GM12878 (cell line): Measurements from ENCODE around the gene CEP135. TPM values are rescaled to one million over a fixed set of nuclear protein-coding genes. Genes with fewer than 3 reads are reported as not detected.

Source experiments
- ATAC-seq: fragments of 200-7000 bp; cut with Tn5 transposase; 3 replicates; pipeline ENCODE4 v1.9.1; 2020; ENCODE audit warnings: mild to moderate bottlenecking, moderate library complexity
- BruUV-seq: library from RNA; stranded (reverse); fragments of 400-500 nt; replicated peaks from 2 replicates; lab custom pipeline; 2021; lab: Mats Ljungman, UMichigan
- CTCF ChIA-PET: fragments of 300-600 bp; sonication (Branson Sonifier 250); formaldehyde crosslinking; extraction: SDS; loops from one replicate; lab custom pipeline; 2021; ENCODE audit warnings: inconsistent platforms; lab: Yijun Ruan, JAX
- POLR2A ChIA-PET: fragments of 350-600 bp; formaldehyde crosslinking; extraction: SDS; loops from one replicate; lab custom pipeline; 2021; ENCODE audit warnings: inconsistent platforms; lab: Charles Lee
- RAD21 ChIA-PET: fragments of 300-600 bp; sonication (Branson Sonifier 250); formaldehyde crosslinking; loops from one replicate; lab custom pipeline; 2023; ENCODE audit warnings: antibody characterized with exemption; ENCODE audit not compliant: unreplicated experiment; lab: Charles Lee
- SMC1A ChIA-PET: fragments of 300-600 bp; sonication (Branson Sonifier 250); formaldehyde crosslinking; loops from one replicate; lab custom pipeline; 2023; ENCODE audit not compliant: unreplicated experiment, uncharacterized antibody; lab: Charles Lee
- DNase-seq: peaks from one replicate; pipeline ENCODE4 v3.0.0-alpha.2; 2011; ENCODE audit warnings: low read depth, low spot score
- FAIRE-seq: peaks from 3 replicates; lab custom pipeline; 2011; peaks lifted over from hg19 to GRCh38; lab: Jason Lieb, UNC
- H2AFZ ChIP-seq: 2 replicates; pipeline ENCODE4 v1.6.0; 2011; ENCODE audit warnings: low read depth, low read length, control low read depth; ENCODE audit not compliant: control insufficient read depth
- H3K27ac ChIP-seq: 2 replicates; pipeline ENCODE4 v1.5.1; 2011; ENCODE audit warnings: control low read depth; ENCODE audit not compliant: control insufficient read depth, insufficient read depth
- H3K27me3 ChIP-seq, 2 experiments: replicated peaks in 1 of 2; 2 replicates each; pipeline versions ENCODE4 v1.6.0 to v1.6.1; 2011; ENCODE audit warnings: low read length in 1 of 2; ENCODE audit not compliant: control insufficient read depth in 2 of 2, insufficient read depth in 2 of 2
- H3K36me3 ChIP-seq, 2 experiments: 2 replicates each; pipeline ENCODE4 v1.5.1; 2011; ENCODE audit warnings: low read length in 1 of 2; ENCODE audit not compliant: control insufficient read depth in 2 of 2, insufficient read depth in 2 of 2
- H3K4me1 ChIP-seq: 2 replicates; pipeline ENCODE4 v1.6.1; 2011; ENCODE audit warnings: mild to moderate bottlenecking, low read length, moderate library complexity, mixed read lengths; ENCODE audit not compliant: control insufficient read depth, insufficient read depth
- H3K4me2 ChIP-seq: 2 replicates; pipeline ENCODE4 v1.6.0; 2011; ENCODE audit warnings: control low read depth; ENCODE audit not compliant: control insufficient read depth, insufficient read depth
- H3K4me3 ChIP-seq: fragments of 200-600 bp; sonication (generic); 2 replicates; pipeline ENCODE4 v1.5.1; 2016
- H3K79me2 ChIP-seq: 2 replicates; pipeline ENCODE4 v1.6.0; 2011; ENCODE audit warnings: low read length; ENCODE audit not compliant: control insufficient read depth, insufficient read depth
- H3K9ac ChIP-seq: 2 replicates; pipeline ENCODE4 v1.8.0; 2011; ENCODE audit warnings: low read length, control low read depth, mixed read lengths; ENCODE audit not compliant: control insufficient read depth, insufficient read depth
- H3K9me3 ChIP-seq: replicated peaks from 3 replicates; pipeline ENCODE4 v1.5.1; 2011; ENCODE audit warnings: mild to moderate bottlenecking, low read length; ENCODE audit not compliant: control insufficient read depth, insufficient read depth
- H4K20me1 ChIP-seq: 2 replicates; pipeline ENCODE4 v1.6.0; 2011; ENCODE audit not compliant: control insufficient read depth, insufficient read depth
- BMI1 ChIP-seq: fragments of 450-650 bp; IDR thresholded peaks from 2 replicates; pipeline ENCODE4 v1.6.1; 2016; ENCODE audit warnings: mild to moderate bottlenecking, moderate library complexity, borderline replicate concordance
- KAT2A ChIP-seq: conservative IDR thresholded peaks from 2 replicates; pipeline ENCODE4 v1.6.1; 2011; ENCODE audit warnings: low read depth, low read length; ENCODE audit not compliant: control insufficient read depth
- NRF1 ChIP-seq: conservative IDR thresholded peaks from 2 replicates; pipeline ENCODE4 v1.6.1; 2011; ENCODE audit warnings: mild to moderate bottlenecking, low read depth, low read length, improper control_type of control experiment
- RELA ChIP-seq: fragments of 450-650 bp; IDR thresholded peaks from 2 replicates; pipeline ENCODE4 v1.8.0; 2014; ENCODE audit warnings: borderline replicate concordance; ENCODE audit not compliant: partially characterized antibody
- RUNX3 ChIP-seq: IDR thresholded peaks from 2 replicates; pipeline ENCODE4 v1.6.1; 2012; ENCODE audit warnings: low read length, inconsistent platforms
- STAT1 ChIP-seq: fragments of 450-650 bp; conservative IDR thresholded peaks from 2 replicates; pipeline ENCODE4 v1.6.1; 2014; ENCODE audit warnings: antibody characterized with exemption, mild to moderate bottlenecking
- TAF1 ChIP-seq: IDR thresholded peaks from 2 replicates; pipeline ENCODE4 v1.6.1; 2011; ENCODE audit warnings: mild to moderate bottlenecking, low read depth, low read length, borderline replicate concordance
- ZSCAN29 ChIP-seq: fragments of 450-650 bp; IDR thresholded peaks from 2 replicates; pipeline ENCODE4 v1.6.1; 2017; ENCODE audit warnings: mild to moderate bottlenecking, moderate library complexity
- WGBS: methylation state at CpG from one replicate; pipeline ENCODE4 v1.1.6; 2016; ENCODE audit warnings: low lambda C conversion rate; ENCODE audit not compliant: insufficient replicate concordance, insufficient coverage; ENCODE audit errors: missing lambda C conversion rate; 5-methylcytosine and 5-hydroxymethylcytosine counted together
- in situ Hi-C: fragments of 300-500 bp; cut with MboI; formaldehyde crosslinking; loops from 9 replicates; pipeline ENCODE4 v1.14.3; 2018; ENCODE audit warnings: mixed read lengths
- intact Hi-C: fragments of 100-400 bp; cut with micrococcal nuclease; formaldehyde crosslinking; loops from one replicate; pipeline ENCODE4 v1.14.2; 2022; ENCODE audit not compliant: unreplicated experiment
- polyA plus RNA-seq, 11 experiments: library from polyadenylated mRNA; depleted of rRNA in 4 of 11; unstranded in 6 of 11; stranded (reverse) in 5 of 11; fragments of >200 nt; fragmentation: Nextera tagmentation in 4 of 11; fragmentation: Illumina TruSeq in 1 of 11; extraction: Ambion mirVana in 4 of 11; extraction: Trizol in 1 of 11; gene quantifications; 1 replicate in 1 of 11; 2 replicates in 10 of 11; pipeline versions ENCODE4 v1.2.1 to v1.2.3, GENCODE V29; 2011 to 2016; ENCODE audit warnings: inconsistent platforms in 2 of 11, missing spikeins in 2 of 11, low read depth in 1 of 11
- total RNA-seq, 4 experiments: library from RNA; depleted of rRNA in 3 of 4; stranded (reverse); fragments of >200 nt in 3 of 4; fragmentation: Illumina TruSeq in 1 of 4; extraction: Trizol in 1 of 4; gene quantifications; 2 replicates each; pipeline versions ENCODE4 v1.2.1 to v1.2.3, GENCODE V29; 2013 to 2021

CEP135 gene
- total and polyA plus RNA-seq, 10 of the 15 experiments (the other 5 are each of a cell fraction or from before 2014, with no cell fraction given) = 2.9 to 13.6 (median 10.1) TPM

GRCh38 chr4:56050625-56051024, 101.9 kb downstream of the CEP135 start:
- FAIRE-seq = no peak
- ChIA-PET CTCF (interaction anchor here (0.6 to 4.8 kb wide), 4 partner anchors 56 to 486 kb away, joined by 3 to 18 read pairs (median 3); partner anchors contain the start of gene CEP135), SMC1A (interaction anchor here (1.1 to 2.8 kb wide), 4 partner anchors 21 to 102 kb away, joined by 3 to 18 read pairs (median 4); partner anchors contain the start of gene CEP135), POLR2A (no interaction called here), RAD21 (interaction anchor here (4.4 kb wide), 1 partner anchor 102 kb away, joined by 28 read pairs; the partner anchor contains the start of gene CEP135)
- no peak overlapping the region for H3K4me2 ChIP-seq
- H3K36me3 ChIP-seq = no peaks in the 10 kb centered on the region
- no peak overlapping the region for H3K4me3 ChIP-seq
- TF ChIP-seq KAT2A = no peak
- in situ Hi-C loops = no loop called here
- no peak for DNase-seq
- H3K79me2 ChIP-seq = no peaks in the 10 kb centered on the region
- no peaks in the 10 kb centered on the region for H3K9me3 ChIP-seq
- no peaks in the 10 kb centered on the region for H4K20me1 ChIP-seq
- peaks cover 0 to 8% of the 10 kb centered on the region in 2 experiments; a peak in 2 of 4 replicates for H3K27me3 ChIP-seq
- no peak overlapping the region for H2AFZ ChIP-seq
- no peak overlapping the region for H3K27ac ChIP-seq
- 75% methylated on average over 2 of the region's 2 CpGs for WGBS
- no TSS peak for BruUV-seq
- ATAC-seq = no peak
- H3K4me1 ChIP-seq = peaks cover 9% of the 10 kb centered on the region; the same call in 1 of the 2 replicates
- intact Hi-C loops = no loop called here
- H3K9ac ChIP-seq = no peak overlapping the region

- H4K20me1 ChIP-seq = no peaks in the 10 kb centered on the region
- H3K4me1 ChIP-seq = peaks cover 9% of the 10 kb centered on the region; the same call in 1 of the 2 replicates
- H3K27me3 ChIP-seq = peaks cover 0 to 8% of the 10 kb centered on the region in 2 experiments; a peak in 2 of 4 replicates
- ChIA-PET CTCF (interaction anchor here (0.6 to 4.8 kb wide), 4 partner anchors 56 to 487 kb away, joined by 3 to 18 read pairs (median 3); partner anchors contain the start of gene CEP135), POLR2A (no interaction called here), SMC1A (interaction anchor here (1.1 to 2.8 kb wide), 4 partner anchors 22 to 103 kb away, joined by 3 to 18 read pairs (median 4); partner anchors contain the start of gene CEP135), RAD21 (interaction anchor here (4.4 kb wide), 1 partner anchor 103 kb away, joined by 28 read pairs; the partner anchor contains the start of gene CEP135)
- FAIRE-seq = no peak
- WGBS = 60% methylated on average over 7 of the region's 7 CpGs
- DNase-seq = no peak
- H3K4me2 ChIP-seq = no peak overlapping the region
- no peak overlapping the region for H3K9ac ChIP-seq
- no peak overlapping the region for H3K4me3 ChIP-seq
- H3K36me3 ChIP-seq = no peaks in the 10 kb centered on the region
- TF ChIP-seq RELA = no peak
- no peak for TF ChIP-seq TAF1
- TF ChIP-seq BMI1 = peak; percentile 16; the same call in 1 of the 2 replicates
- no peak for TF ChIP-seq ZSCAN29
- no peak for TF ChIP-seq NRF1
- TF ChIP-seq STAT1 = no peak
- no peak for TF ChIP-seq RUNX3
- TF ChIP-seq, all 136 proteins: peak for 1
- no peak overlapping the region for H3K27ac ChIP-seq
- in situ Hi-C loops = no loop called here
- ATAC-seq = no peak
- intact Hi-C loops = no loop called here
- H2AFZ ChIP-seq = no peak overlapping the region
- H3K79me2 ChIP-seq = no peaks in the 10 kb centered on the region
- no TSS peak for BruUV-seq
- no peaks in the 10 kb centered on the region for H3K9me3 ChIP-seq
Observed at GRCh38 chr4:56051029-56051709, 102.4 kb downstream of the CEP135 start.
